GM21786 (cell line): ENCODE data around the gene TC2N.
"Not testable (repeated sequence)": the region's sequence is repeated elsewhere in the genome, so short reads cannot be mapped to it uniquely, and the experiment has no call there.

Experiments
- ATAC-seq: cut with Tn5 transposase; IDR thresholded peaks from one replicate; pipeline ENCODE4 v1.9.1; 2021; ENCODE audit not compliant: unreplicated experiment

The TC2N gene

GRCh38 chr14:91835197-91835919, 32.0 kb downstream of the TC2N start:
- ATAC-seq, result peak; percentile 26

GRCh38 chr14:91834571-91834970, 32.8 kb downstream of the TC2N start:
- no peak for ATAC-seq

GRCh38 chr14:91831337-91831736, 36.0 kb downstream of the TC2N start:
- ATAC-seq, result no peak

DNA sequence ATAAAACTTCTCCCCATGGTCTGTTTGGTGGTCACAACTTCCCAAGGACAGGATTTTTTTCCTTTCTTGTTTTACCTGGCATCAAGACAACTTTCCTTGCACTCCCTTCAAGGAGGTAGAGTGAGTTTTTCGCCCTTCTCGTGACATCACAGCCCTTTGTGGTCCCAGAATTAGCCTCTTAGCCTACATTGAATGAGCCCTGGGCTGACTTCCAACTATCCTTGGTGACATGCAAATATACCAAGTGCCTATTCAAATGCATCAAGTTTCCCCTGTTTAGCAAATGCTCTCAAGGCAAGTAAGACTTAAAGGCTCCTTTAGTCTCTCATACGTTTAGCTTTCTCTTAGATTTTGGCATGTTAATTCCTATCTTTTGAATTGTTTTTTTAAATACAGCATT, 36.6 kb downstream of the TC2N start:
- ATAC-seq, result peak; percentile 92

DNA sequence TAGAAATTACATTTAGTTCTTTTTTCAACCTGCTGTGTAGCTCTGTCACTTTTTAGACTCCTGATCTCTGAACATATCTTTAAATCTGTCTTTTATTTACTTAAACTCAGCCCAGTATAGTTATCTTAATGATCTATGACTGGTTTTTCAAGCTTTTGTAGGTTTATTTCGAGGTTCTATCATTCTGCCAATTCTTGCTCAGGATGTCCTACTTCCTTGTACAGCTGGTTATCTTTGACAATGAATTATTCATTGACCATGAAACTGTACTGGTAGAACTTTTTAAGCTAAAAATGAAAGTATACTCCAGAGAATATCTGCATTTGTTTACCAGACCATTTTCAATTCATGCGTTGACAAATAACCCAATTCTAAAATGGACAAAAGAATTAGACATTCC, 37.8 kb downstream of the TC2N start:
- ATAC-seq, result no peak

DNA sequence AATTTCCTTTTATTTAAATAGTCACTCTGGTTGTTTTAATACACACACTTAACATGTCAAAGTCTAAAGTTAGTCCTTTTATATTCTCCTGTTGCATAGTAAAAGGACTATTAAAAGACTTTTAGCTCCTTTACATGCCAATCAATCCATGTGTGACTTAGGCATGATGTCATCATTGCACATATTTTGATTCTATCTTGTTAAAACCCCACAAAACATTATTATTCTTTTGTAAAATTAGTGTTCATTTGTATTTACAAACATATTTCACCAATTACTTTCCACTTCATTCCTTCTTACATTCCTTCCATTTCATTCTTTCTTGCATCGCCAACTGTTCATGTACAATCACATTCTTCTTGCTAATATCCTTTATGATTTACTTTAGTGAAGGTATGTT, 39.6 kb downstream of the TC2N start:
- no peak for ATAC-seq

DNA sequence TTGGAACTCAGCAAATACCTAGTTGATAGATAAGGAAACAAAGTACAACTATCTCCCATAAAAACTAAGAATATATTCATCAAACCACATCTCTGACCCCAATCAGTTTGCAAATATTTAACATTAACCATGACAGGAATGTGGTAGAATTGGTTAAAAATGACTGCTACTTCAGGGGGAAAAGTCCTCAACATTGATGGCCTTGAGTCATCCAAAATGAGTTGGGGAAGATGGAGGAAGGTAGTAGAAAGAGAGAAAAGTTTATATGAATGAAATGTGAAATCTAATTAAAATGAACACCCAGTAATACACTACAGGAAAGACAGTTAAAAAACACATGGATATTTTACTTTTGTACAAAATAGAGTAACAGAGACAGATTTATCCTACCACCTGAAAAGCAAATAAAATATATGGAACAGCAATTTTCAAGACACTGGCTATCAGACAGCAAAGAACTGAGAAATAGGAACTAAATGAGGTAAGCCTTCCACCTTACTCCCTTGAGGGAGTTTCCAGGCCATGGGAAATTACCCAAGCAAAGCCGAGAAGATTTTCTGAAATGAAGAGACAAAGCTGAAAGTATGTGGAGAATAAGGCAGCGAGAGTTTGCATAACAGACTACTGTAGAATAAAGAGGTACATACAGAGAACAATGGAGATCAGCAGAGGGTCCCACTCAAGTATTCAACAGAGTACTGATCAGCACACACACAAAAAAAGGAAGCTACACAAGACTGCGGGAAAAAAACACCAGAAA, 49.6 kb downstream of the TC2N start:
- ATAC-seq, result peak; percentile 86

GRCh38 chr14:91814317-91814716, 53.0 kb downstream of the TC2N start:
- no peak for ATAC-seq

DNA sequence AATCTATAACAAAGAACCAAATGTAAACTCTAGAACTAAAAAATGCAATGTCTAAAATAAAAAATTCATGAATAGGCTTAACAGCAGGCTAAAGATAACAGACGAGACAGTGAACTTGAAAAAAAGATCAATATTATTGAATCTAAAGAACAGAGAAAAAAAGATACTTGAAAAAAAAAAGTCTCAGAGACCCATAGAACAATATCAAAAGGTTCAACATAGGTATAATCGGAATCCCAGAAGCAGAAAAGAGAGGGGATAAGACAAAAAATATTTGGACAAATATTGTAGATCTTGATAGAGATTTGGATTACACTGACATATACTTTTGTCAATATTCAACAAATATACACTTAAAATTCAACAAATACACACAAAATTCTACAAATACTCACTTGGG, 56.6 kb downstream of the TC2N start:
- ATAC-seq, result no peak

DNA sequence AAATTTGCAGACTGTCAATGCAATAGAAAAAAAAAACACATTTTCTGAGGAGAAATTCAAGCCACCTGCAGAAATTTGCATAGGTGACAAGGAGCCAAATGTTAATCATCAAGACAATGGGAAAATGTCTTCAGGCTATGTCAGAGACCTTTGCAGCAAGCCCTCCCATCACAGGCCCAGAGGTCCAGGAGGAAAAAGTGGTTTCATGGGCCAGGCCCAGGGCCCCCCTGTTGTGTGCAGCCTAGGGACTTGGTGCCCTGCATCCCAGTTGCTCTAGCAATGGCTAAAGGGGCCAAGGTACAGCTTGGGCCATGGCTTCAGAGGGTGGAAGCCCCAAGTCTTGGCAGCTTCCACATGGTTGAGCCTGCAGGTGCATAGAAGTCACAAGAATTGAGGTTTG, 60.6 kb downstream of the TC2N start:
- no peak for ATAC-seq

DNA sequence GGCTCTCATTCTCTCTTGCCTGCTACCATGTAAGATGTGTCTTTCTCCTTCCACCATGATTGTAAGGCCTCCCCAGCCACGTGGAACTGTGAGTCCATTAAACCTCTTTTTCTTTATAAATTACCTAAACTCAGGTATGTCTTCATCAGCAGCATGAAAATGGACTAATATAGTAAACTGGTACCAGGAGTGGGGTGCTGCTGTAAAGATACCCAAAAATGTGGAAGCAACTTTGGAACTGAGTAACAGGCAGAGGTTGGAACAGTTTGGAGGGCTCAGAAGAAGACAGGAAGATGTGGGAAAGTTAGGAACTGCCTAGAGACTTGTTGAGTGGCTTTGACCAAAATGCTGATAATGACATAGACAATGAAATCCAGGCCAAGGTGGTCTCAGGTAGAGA, 61.2 kb downstream of the TC2N start:
- not testable (repeated sequence) for ATAC-seq

GRCh38 chr14:91805659-91806058, 61.7 kb downstream of the TC2N start:
- no peak for ATAC-seq

GRCh38 chr14:91801358-91801757, 66.0 kb downstream of the TC2N start:
- ATAC-seq, result no peak

GRCh38 chr14:91796617-91797347, 70.6 kb downstream of the TC2N start:
- ATAC-seq, result no peak

- ATAC-seq, result no peak
These were observed 73.6 kb downstream of the TC2N start for GRCh38 chr14:91793704-91794103.

DNA sequence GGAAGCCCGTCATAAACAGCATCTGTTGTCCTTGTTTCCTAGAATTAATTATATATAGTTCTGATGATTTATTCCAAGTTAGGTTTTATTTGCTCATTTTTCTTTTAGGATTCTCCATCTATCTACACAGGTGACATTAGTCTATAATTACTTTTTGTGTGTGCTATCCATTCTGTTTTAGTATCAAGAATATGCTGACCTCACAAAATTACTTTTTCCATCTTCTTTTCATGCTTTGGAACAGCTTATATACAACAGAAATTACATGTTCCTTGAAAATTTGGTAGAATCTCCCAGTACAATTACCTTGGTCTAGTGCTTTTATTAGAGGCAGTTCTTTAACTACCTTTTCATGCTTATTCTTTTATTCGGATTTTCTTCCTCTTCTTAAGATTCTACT, 81.1 kb downstream of the TC2N start:
- no peak for ATAC-seq

- ATAC-seq, result no peak
These were observed 86.9 kb downstream of the TC2N start for GRCh38 chr14:91780452-91780851.

GRCh38 chr14:91778217-91778616, 89.1 kb downstream of the TC2N start:
- ATAC-seq, result no peak

GRCh38 chr14:91774140-91775096, 92.9 kb downstream of the TC2N start:
- no peak for ATAC-seq

DNA sequence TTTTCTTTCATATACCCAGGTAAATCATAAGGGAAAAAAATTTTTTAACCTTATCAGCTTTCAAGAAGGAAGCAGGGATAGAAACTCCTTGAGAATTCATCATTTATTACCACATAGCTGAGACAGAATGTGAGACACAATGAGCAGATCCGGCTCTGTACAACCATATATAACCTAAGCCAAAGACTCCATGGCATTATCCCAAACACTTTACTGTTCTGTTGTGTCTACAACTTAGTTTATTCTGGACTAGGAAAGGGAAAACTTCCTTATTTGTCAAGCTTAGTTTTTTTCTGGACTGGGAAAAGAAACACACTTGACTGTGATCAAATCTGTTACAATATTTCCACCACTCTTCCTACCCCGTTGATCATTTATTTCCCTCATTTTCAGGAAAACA, 97.2 kb downstream of the TC2N start:
- no peak for ATAC-seq
